Loucy (cell line): Measurements from ENCODE around the gene YWHAH.

Experiments used
- H2AFZ ChIP-seq: fragments of 200-600 bp; sonication (generic); 2 replicates; pipeline ENCODE4 v1.6.0; 2016; ENCODE audit warnings: antibody characterized with exemption, mild to moderate bottlenecking, low read length, moderate library complexity
- H3F3A ChIP-seq: fragments of 200-600 bp; 2 replicates; pipeline ENCODE4 v1.6.0; 2016; ENCODE audit warnings: antibody characterized with exemption, low read depth, mild to moderate bottlenecking
- H3K27me3 ChIP-seq: fragments of 200-600 bp; sonication (generic); 2 replicates; pipeline ENCODE4 v1.6.1; 2014; ENCODE audit warnings: low read length, mild to moderate bottlenecking; ENCODE audit not compliant: insufficient read depth, poor library complexity, severe bottlenecking
- H3K36me3 ChIP-seq: fragments of 200-600 bp; sonication (generic); 2 replicates; pipeline ENCODE4 v1.6.1; 2016; ENCODE audit warnings: low read length; ENCODE audit not compliant: insufficient read depth
- H3K4me1 ChIP-seq: fragments of 200-600 bp; sonication (generic); 2 replicates; pipeline ENCODE4 v1.5.1; 2014; ENCODE audit warnings: low read length, mild to moderate bottlenecking; ENCODE audit not compliant: insufficient read depth, poor library complexity, severe bottlenecking
- H3K4me2 ChIP-seq: fragments of 200-600 bp; sonication (generic); 2 replicates; pipeline ENCODE4 v1.6.0; 2014; ENCODE audit warnings: antibody characterized with exemption, low read length, low read depth, mild to moderate bottlenecking; ENCODE audit not compliant: poor library complexity, severe bottlenecking
- H3K4me3 ChIP-seq: fragments of 200-600 bp; sonication (generic); 2 replicates; pipeline ENCODE4 v1.5.1; 2014; ENCODE audit warnings: low read length, mild to moderate bottlenecking, mixed read lengths; ENCODE audit not compliant: poor library complexity, severe bottlenecking
- H3K79me2 ChIP-seq: fragments of 200-600 bp; sonication (generic); 2 replicates; pipeline ENCODE4 v1.6.1; 2014; ENCODE audit warnings: low read length; ENCODE audit not compliant: insufficient read depth
- H3K9ac ChIP-seq: fragments of 200-600 bp; sonication (generic); 2 replicates; pipeline ENCODE4 v1.6.0; 2014; ENCODE audit warnings: mild to moderate bottlenecking, low read depth, low read length, moderate library complexity; ENCODE audit not compliant: poor library complexity, severe bottlenecking
- H3K9me2 ChIP-seq: fragments of 200-600 bp; sonication (generic); replicated peaks from 2 replicates; pipeline ENCODE4 v1.6.1; 2016; ENCODE audit warnings: low read depth, low read length, mixed read lengths
- H3K9me3 ChIP-seq: fragments of 200-600 bp; sonication (generic); 2 replicates; pipeline ENCODE4 v1.6.1; 2014; ENCODE audit warnings: mild to moderate bottlenecking, antibody characterized with exemption, low read length, low read depth; ENCODE audit not compliant: insufficient read depth
- H4K20me1 ChIP-seq: fragments of 200-600 bp; sonication (generic); 2 replicates; pipeline ENCODE4 v1.6.0; 2014; ENCODE audit warnings: antibody characterized with exemption, low read length, mild to moderate bottlenecking; ENCODE audit not compliant: insufficient read depth, poor library complexity, severe bottlenecking
- CTCF ChIP-seq: fragments of 200-600 bp; sonication (generic); conservative IDR thresholded peaks from 2 replicates; pipeline ENCODE4 v1.5.1; 2014; ENCODE audit warnings: mild to moderate bottlenecking, antibody characterized with exemption, low read length
- EZH2phosphoT487 ChIP-seq: fragments of 200-600 bp; IDR thresholded peaks from 2 replicates; pipeline ENCODE4 v1.6.1; 2018; ENCODE audit warnings: antibody characterized with exemption, mild to moderate bottlenecking, moderate library complexity, borderline replicate concordance

YWHAH gene

DNA sequence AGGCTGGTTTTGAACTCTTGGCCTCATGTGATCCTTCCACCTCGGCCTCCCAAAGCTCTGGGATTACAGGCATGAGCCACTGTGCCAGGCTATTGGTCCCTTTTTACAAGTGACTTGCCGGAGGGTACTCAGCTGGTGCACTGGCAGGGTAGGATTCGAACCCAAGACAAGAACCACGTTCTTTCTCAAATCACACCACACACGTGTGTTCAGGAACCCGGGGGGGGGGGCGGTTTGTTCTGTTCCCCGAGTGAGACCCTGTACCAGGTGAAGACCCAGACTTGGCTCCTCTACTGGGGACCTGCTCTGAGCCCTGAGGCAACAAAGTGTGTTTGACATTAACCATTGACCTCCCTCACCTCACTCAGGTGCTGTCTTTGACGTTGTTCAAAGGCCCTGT lies 3.8 kb upstream of the YWHAH start:
- H3K9me2 ChIP-seq, result no peaks in the 10 kb centered on the region
- no peak overlapping the region for H3K9ac ChIP-seq
- TF ChIP-seq CTCF, result no peak
- no peak for TF ChIP-seq EZH2phosphoT487
- no peaks in the 10 kb centered on the region for H3K36me3 ChIP-seq
- H3K4me3 ChIP-seq, result no peak overlapping the region
- H3K9me3 ChIP-seq, result no peaks in the 10 kb centered on the region
- no peak overlapping the region for H3K4me2 ChIP-seq
- peaks cover 10% of the 10 kb centered on the region for H3K79me2 ChIP-seq
- H3K27me3 ChIP-seq, result no peaks in the 10 kb centered on the region
- peaks cover 7% of the 10 kb centered on the region for H4K20me1 ChIP-seq
- no peak overlapping the region for H2AFZ ChIP-seq
- no peaks in the 10 kb centered on the region for H3F3A ChIP-seq
- H3K4me1 ChIP-seq, result peaks cover 33% of the 10 kb centered on the region

GRCh38 chr22:31942091-31942490 lies 2.2 kb upstream of the YWHAH start:
- Histone ChIP-seq H4K20me1 (peaks cover 23% of the 10 kb centered on the region), H3K36me3 (no peaks in the 10 kb centered on the region), H2AFZ (0 out of 2 replicates have a peak overlapping the region, but pooled peaks have one; percentile 18), H3F3A (no peaks in the 10 kb centered on the region), H3K4me1 (peaks cover 36% of the 10 kb centered on the region), H3K9ac (peak overlapping the region; percentile 73), H3K27me3 (no peaks in the 10 kb centered on the region), H3K4me2 (no peak overlapping the region), H3K9me2 (no peaks in the 10 kb centered on the region), H3K9me3 (no peaks in the 10 kb centered on the region), H3K4me3 (no peak overlapping the region), H3K79me2 (peaks cover 26% of the 10 kb centered on the region)
- TF ChIP-seq CTCF (no peak), EZH2phosphoT487 (no peak)

GRCh38 chr22:31943206-31943977 lies 943 bp upstream of the YWHAH start:
- peaks cover 8% of the 10 kb centered on the region; the same call in 1 of the 2 replicates for H3K36me3 ChIP-seq
- H3K9ac ChIP-seq, result peak overlapping the region; percentile 73

More at GRCh38 chr22:31943206-31943977, 943 bp upstream of the YWHAH start:
- no peaks in the 10 kb centered on the region for H3K27me3 ChIP-seq
- peaks cover 35% of the 10 kb centered on the region for H4K20me1 ChIP-seq
- no peaks in the 10 kb centered on the region for H3K9me3 ChIP-seq
- H3K9me2 ChIP-seq, result no peaks in the 10 kb centered on the region
- peak overlapping the region; percentile 88 for H2AFZ ChIP-seq
- peak overlapping the region; percentile 95 for H3K4me3 ChIP-seq
- H3K79me2 ChIP-seq, result peaks cover 39% of the 10 kb centered on the region
- peak overlapping the region; percentile 76 for H3K4me2 ChIP-seq
- no peaks in the 10 kb centered on the region for H3F3A ChIP-seq
- TF ChIP-seq EZH2phosphoT487 (no peak), CTCF (no peak)
- H3K4me1 ChIP-seq, result peaks cover 40% of the 10 kb centered on the region
